GM19043 (cell line): ENCODE measurements around the gene C4BPA.

Source experiments
- ATAC-seq: cut with Tn5 transposase; IDR thresholded peaks from one replicate; pipeline ENCODE4 v1.9.1; 2021; ENCODE audit warnings: low read depth; ENCODE audit not compliant: unreplicated experiment

The C4BPA gene

GRCh38 chr1:207103892-207104373 lies at the start of gene C4BPA:
C4BPA (plus strand) TSS chr1:207104233; CDS start chr1:207113026, 8,793 bp downstream.
- no peak for ATAC-seq

- no peak for ATAC-seq
Measured at GRCh38 chr1:207054491-207054890, 49.5 kb upstream of the C4BPA start.

- ATAC-seq, result no peak
Measured at GRCh38 chr1:207055386-207056001, 48.5 kb upstream of the C4BPA start.

- ATAC-seq, result no peak
Measured at GRCh38 chr1:207056673-207057072, 47.4 kb upstream of the C4BPA start.

GRCh38 chr1:207058252-207058651 lies 45.8 kb upstream of the C4BPA start:
- ATAC-seq, result no peak

- ATAC-seq, result no peak
Measured at GRCh38 chr1:207058878-207059867, 44.9 kb upstream of the C4BPA start.

- ATAC-seq, result no peak
Measured at GRCh38 chr1:207059881-207060280, 44.2 kb upstream of the C4BPA start.

- no peak for ATAC-seq
Measured at GRCh38 chr1:207060596-207060995, 43.4 kb upstream of the C4BPA start.

GRCh38 chr1:207062058-207062457 lies 42.0 kb upstream of the C4BPA start:
- ATAC-seq, result no peak

- ATAC-seq, result no peak
Measured at GRCh38 chr1:207063014-207063413, 41.0 kb upstream of the C4BPA start.

GRCh38 chr1:207064561-207064960 lies 39.5 kb upstream of the C4BPA start:
- no peak for ATAC-seq

- ATAC-seq, result no peak
Measured at GRCh38 chr1:207067185-207067584, 36.8 kb upstream of the C4BPA start.

GRCh38 chr1:207067665-207068064 lies 36.4 kb upstream of the C4BPA start:
- no peak for ATAC-seq

- ATAC-seq, result no peak
Measured at GRCh38 chr1:207069061-207069460, 35.0 kb upstream of the C4BPA start.

- ATAC-seq, result no peak
Measured at GRCh38 chr1:207069858-207070506, 34.1 kb upstream of the C4BPA start.

GRCh38 chr1:207070811-207071210 lies 33.2 kb upstream of the C4BPA start:
- no peak for ATAC-seq

GRCh38 chr1:207071426-207071825 lies 32.6 kb upstream of the C4BPA start:
- ATAC-seq, result no peak

GRCh38 chr1:207072233-207072632 lies 31.8 kb upstream of the C4BPA start:
- ATAC-seq, result no peak

- no peak for ATAC-seq
Measured at GRCh38 chr1:207073906-207074820, 29.9 kb upstream of the C4BPA start.
